ENCODE results near the gene CASK. TPM values are rescaled to one million over a fixed set of nuclear protein-coding genes. Genes with fewer than 3 reads are reported as not detected.

The CASK gene
- total RNA-seq, 1 donor = 55.4 TPM

DNA sequence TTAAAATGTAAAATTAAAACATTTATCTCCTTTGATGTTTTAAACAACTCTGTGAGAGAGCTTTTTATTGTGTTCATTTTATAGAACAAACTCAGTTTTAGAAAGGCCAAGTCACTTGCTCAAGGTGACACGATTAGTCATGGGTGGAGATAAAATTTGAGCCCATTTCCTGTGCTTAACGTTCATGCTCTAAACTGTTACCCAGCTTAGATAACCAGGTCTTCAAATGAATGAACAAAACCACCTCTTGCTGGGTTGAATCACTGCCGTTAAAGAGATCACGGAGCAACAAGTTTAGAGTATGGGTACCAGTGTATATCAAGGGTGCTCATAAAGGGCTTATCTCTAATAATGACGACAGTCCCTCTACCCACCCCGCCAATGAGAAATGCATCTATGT is 10.2 kb upstream of the CASK start:
- no peak overlapping the region for H2AFZ ChIP-seq (ENCODE audit: low read length)
- TF ChIP-seq, protein P1, sequence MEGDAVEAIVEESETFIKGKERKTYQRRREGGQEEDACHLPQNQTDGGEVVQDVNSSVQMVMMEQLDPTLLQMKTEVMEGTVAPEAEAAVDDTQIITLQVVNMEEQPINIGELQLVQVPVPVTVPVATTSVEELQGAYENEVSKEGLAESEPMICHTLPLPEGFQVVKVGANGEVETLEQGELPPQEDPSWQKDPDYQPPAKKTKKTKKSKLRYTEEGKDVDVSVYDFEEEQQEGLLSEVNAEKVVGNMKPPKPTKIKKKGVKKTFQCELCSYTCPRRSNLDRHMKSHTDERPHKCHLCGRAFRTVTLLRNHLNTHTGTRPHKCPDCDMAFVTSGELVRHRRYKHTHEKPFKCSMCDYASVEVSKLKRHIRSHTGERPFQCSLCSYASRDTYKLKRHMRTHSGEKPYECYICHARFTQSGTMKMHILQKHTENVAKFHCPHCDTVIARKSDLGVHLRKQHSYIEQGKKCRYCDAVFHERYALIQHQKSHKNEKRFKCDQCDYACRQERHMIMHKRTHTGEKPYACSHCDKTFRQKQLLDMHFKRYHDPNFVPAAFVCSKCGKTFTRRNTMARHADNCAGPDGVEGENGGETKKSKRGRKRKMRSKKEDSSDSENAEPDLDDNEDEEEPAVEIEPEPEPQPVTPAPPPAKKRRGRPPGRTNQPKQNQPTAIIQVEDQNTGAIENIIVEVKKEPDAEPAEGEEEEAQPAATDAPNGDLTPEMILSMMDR (IDR thresholded peaks at IDR 0.05; ENCODE audit: extremely low read depth, low read depth, low read length) = no peak
- H3K4me3 ChIP-seq (ENCODE audit: insufficient read depth, low read length) = no peak overlapping the region
- no peaks in the 10 kb centered on the region for H3K36me3 ChIP-seq (ENCODE audit: insufficient read depth, low read length)
- no peaks in the 10 kb centered on the region for H3K79me2 ChIP-seq (ENCODE audit: insufficient read depth, low read length)
- H3K9me3 ChIP-seq (ENCODE audit: low read depth, low read length) = no peaks in the 10 kb centered on the region
- H4K20me1 ChIP-seq (ENCODE audit: insufficient read depth, low read length) = no peaks in the 10 kb centered on the region
- peaks cover 6% of the 10 kb centered on the region for H3K27me3 ChIP-seq (ENCODE audit: insufficient read depth, low read length)
- no peak overlapping the region for H3K4me2 ChIP-seq (ENCODE audit: insufficient read depth, low read length)
- no peaks in the 10 kb centered on the region for H3K4me1 ChIP-seq (ENCODE audit: insufficient read depth, low read length)
- no peak overlapping the region for H3K27ac ChIP-seq (ENCODE audit: low read depth, low read length)
- DNase-seq (ENCODE audit: insufficient read length, low spot score, missing footprints) = no peak

DNA sequence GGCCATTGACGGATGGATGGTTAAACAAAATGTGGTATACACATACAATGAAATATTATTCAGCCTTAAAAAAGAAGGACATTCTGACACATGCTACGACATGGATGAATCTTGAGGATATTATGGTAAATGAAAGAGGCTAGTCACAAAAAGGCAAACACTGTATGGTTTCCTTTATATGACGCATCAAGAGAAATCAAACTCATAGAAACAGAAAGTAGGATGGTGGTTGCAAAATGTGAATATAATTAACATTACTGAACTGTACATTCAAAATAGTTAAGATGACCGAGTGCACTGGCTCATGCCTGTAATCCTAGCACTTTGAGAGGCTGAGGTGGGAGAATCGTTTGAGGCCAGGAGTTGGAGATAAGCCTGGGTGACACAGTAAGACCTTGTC is 9.5 kb upstream of the CASK start:
- H3K27ac ChIP-seq (ENCODE audit: low read depth, low read length) = no peak overlapping the region
- no peak for DNase-seq (ENCODE audit: insufficient read length, low spot score, missing footprints)
- H3K4me2 ChIP-seq (ENCODE audit: insufficient read depth, low read length) = no peak overlapping the region
- H2AFZ ChIP-seq (ENCODE audit: low read length) = no peak overlapping the region
- no peaks in the 10 kb centered on the region for H3K9me3 ChIP-seq (ENCODE audit: low read depth, low read length)
- no peaks in the 10 kb centered on the region for H3K36me3 ChIP-seq (ENCODE audit: insufficient read depth, low read length)
- H3K4me1 ChIP-seq (ENCODE audit: insufficient read depth, low read length) = no peaks in the 10 kb centered on the region
- peaks cover 8% of the 10 kb centered on the region for H3K27me3 ChIP-seq (ENCODE audit: insufficient read depth, low read length)
- TF ChIP-seq, protein P1 (IDR thresholded peaks at IDR 0.05; ENCODE audit: extremely low read depth, low read depth, low read length) = no peak
- H3K79me2 ChIP-seq (ENCODE audit: insufficient read depth, low read length) = no peaks in the 10 kb centered on the region
- no peaks in the 10 kb centered on the region for H4K20me1 ChIP-seq (ENCODE audit: insufficient read depth, low read length)
- no peak overlapping the region for H3K4me3 ChIP-seq (ENCODE audit: insufficient read depth, low read length)

DNA sequence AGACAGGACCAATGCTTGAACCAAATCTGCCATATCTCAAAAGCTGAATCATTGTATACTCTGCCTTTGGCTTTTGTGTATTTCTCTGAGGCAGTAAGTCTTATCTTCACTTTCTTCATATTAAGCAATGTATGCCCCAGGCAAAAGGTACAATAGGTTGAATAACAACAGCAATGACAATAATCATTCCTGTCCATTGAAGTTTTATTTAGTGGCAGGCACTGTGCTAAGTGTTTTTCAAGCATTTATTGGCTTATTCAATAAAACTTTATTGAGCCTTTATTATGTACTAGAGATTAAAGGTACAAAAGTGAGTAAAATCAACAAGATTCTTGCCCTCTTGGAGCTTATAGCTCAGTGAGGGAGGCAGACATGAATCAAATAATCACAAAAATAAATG is 8.2 kb upstream of the CASK start:
- H3K4me3 ChIP-seq (ENCODE audit: insufficient read depth, low read length) = no peak overlapping the region
- TF ChIP-seq, protein P1 (IDR thresholded peaks at IDR 0.05; ENCODE audit: extremely low read depth, low read depth, low read length) = no peak
- H3K4me1 ChIP-seq (ENCODE audit: insufficient read depth, low read length) = no peaks in the 10 kb centered on the region
- H3K27ac ChIP-seq (ENCODE audit: low read depth, low read length) = no peak overlapping the region
- H4K20me1 ChIP-seq (ENCODE audit: insufficient read depth, low read length) = no peaks in the 10 kb centered on the region
- DNase-seq (ENCODE audit: insufficient read length, low spot score, missing footprints) = no peak
- no peak overlapping the region for H2AFZ ChIP-seq (ENCODE audit: low read length)
- no peak overlapping the region for H3K4me2 ChIP-seq (ENCODE audit: insufficient read depth, low read length)
- H3K9me3 ChIP-seq (ENCODE audit: low read depth, low read length) = no peaks in the 10 kb centered on the region
- peaks cover 14% of the 10 kb centered on the region for H3K27me3 ChIP-seq (ENCODE audit: insufficient read depth, low read length)
- H3K36me3 ChIP-seq (ENCODE audit: insufficient read depth, low read length) = no peaks in the 10 kb centered on the region
- H3K79me2 ChIP-seq (ENCODE audit: insufficient read depth, low read length) = no peaks in the 10 kb centered on the region

DNA sequence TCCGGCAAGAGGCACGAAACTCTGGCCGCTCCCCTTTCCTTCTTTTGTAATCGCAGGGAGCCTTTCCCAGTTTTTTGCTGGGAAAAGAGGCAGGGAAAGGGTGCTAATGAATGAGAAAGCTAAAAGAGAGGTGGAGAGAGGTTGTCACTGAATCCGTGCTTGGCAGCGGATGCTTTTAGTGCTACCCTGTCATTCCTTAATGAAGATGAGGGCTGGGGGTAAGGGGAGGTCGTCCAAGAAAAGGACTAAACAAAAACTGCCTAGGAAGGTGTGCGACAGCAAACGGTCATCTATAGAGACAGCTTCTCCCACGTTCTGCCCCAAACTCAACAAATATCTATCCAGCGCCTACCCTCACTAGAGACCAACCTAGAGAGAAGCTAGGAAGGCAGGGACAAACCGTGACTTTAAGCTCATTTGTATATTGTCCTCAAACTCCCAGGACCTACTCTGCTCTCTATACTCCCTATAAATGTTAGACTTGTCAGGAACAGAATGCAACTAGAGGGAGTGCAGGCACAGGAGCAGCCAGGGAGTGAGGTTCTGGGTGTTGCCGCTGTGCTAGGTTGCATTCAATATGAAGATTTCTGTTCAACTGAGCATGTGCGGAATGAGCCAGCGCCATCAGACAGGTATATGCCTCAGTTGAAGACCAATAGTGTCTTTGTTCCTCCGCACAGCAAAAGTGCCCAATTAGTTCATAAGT is 777 bp upstream of the CASK start:
- H3K4me1 ChIP-seq (ENCODE audit: insufficient read depth, low read length) = peaks cover 4% of the 10 kb centered on the region
- peak overlapping the region; percentile 79 for H3K4me3 ChIP-seq (ENCODE audit: insufficient read depth, low read length)
- peak; percentile 82 for DNase-seq (ENCODE audit: insufficient read length, low spot score, missing footprints)
- H4K20me1 ChIP-seq (ENCODE audit: insufficient read depth, low read length) = peaks cover 6% of the 10 kb centered on the region
- TF ChIP-seq, protein P1 (IDR thresholded peaks at IDR 0.05; ENCODE audit: extremely low read depth, low read depth, low read length) = no peak
- no peaks in the 10 kb centered on the region for H3K9me3 ChIP-seq (ENCODE audit: low read depth, low read length)
- peak overlapping the region; percentile 93 for H3K4me2 ChIP-seq (ENCODE audit: insufficient read depth, low read length)
- H3K79me2 ChIP-seq (ENCODE audit: insufficient read depth, low read length) = peaks cover 29% of the 10 kb centered on the region
- no peaks in the 10 kb centered on the region for H3K36me3 ChIP-seq (ENCODE audit: insufficient read depth, low read length)
- H2AFZ ChIP-seq (ENCODE audit: low read length) = peak overlapping the region; percentile 82
- peak overlapping the region; percentile 56 for H3K27ac ChIP-seq (ENCODE audit: low read depth, low read length)
- H3K27me3 ChIP-seq (ENCODE audit: insufficient read depth, low read length) = peaks cover 10% of the 10 kb centered on the region

Measured in osteoblast (primary cell).